GM19043 (cell line): ENCODE measurements around the gene RTKN.
"Not testable (repeated sequence)": the region's sequence is repeated elsewhere in the genome, so short reads cannot be mapped to it uniquely, and the experiment has no call there.

Source experiments
- ATAC-seq: cut with Tn5 transposase; IDR thresholded peaks from one replicate; pipeline ENCODE4 v1.9.1; 2021; ENCODE audit warnings: low read depth; ENCODE audit not compliant: unreplicated experiment

Gene RTKN

GRCh38 chr2:74420443-74421103, 21.2 kb downstream of the RTKN start:
- not testable (repeated sequence) for ATAC-seq

GRCh38 chr2:74420006-74420405, 21.7 kb downstream of the RTKN start:
- ATAC-seq = no peak

- no peak for ATAC-seq
These were observed 22.4 kb downstream of the RTKN start for GRCh38 chr2:74419345-74419744.

GRCh38 chr2:74418312-74418711, 23.4 kb downstream of the RTKN start:
- ATAC-seq = no peak

- no peak for ATAC-seq
These were observed 24.0 kb downstream of the RTKN start for GRCh38 chr2:74417763-74418162.

- no peak for ATAC-seq
These were observed 24.5 kb downstream of the RTKN start for GRCh38 chr2:74417197-74417596.

GRCh38 chr2:74416778-74417177, 25.0 kb downstream of the RTKN start:
- no peak for ATAC-seq

- no peak for ATAC-seq
These were observed 25.9 kb downstream of the RTKN start for GRCh38 chr2:74415762-74416395.

GRCh38 chr2:74414881-74415761, 26.6 kb downstream of the RTKN start:
- ATAC-seq = no peak

- no peak for ATAC-seq
These were observed 27.3 kb downstream of the RTKN start for GRCh38 chr2:74414441-74414840.

GRCh38 chr2:74413001-74413698, 28.6 kb downstream of the RTKN start:
- ATAC-seq = no peak

- no peak for ATAC-seq
These were observed 34.1 kb downstream of the RTKN start for GRCh38 chr2:74407682-74408081.

- peak; percentile 64 for ATAC-seq
These were observed 35.7 kb downstream of the RTKN start for GRCh38 chr2:74406035-74406434.

- no peak for ATAC-seq
These were observed 39.8 kb downstream of the RTKN start for GRCh38 chr2:74401891-74402290.

- peak; percentile 55 for ATAC-seq
These were observed 42.0 kb downstream of the RTKN start for GRCh38 chr2:74399785-74400184.

- ATAC-seq = no peak
These were observed 45.6 kb downstream of the RTKN start for GRCh38 chr2:74396149-74396548.

GRCh38 chr2:74393525-74393924, 48.2 kb downstream of the RTKN start:
- ATAC-seq = no peak

GRCh38 chr2:74392449-74392743, 49.3 kb downstream of the RTKN start:
- no peak for ATAC-seq

GRCh38 chr2:74391580-74392448, 49.9 kb downstream of the RTKN start:
- ATAC-seq = peak; percentile 67

GRCh38 chr2:74391209-74391579, 50.5 kb downstream of the RTKN start:
- peak; percentile 17 for ATAC-seq
